Amniotic epithelial cell (primary cell): Measurements from ENCODE around the gene GLP2R.
"Not testable (repeated sequence)": the region's sequence is repeated elsewhere in the genome, so short reads cannot be mapped to it uniquely, and the experiment has no call there.

ENCODE experiments used
- DNase-seq: peaks from one replicate; pipeline ENCODE4 v3.0.0-alpha.2; 2010; ENCODE audit warnings: low read depth

Gene GLP2R

GRCh38 chr17:9899280-9900043, 73.7 kb downstream of the GLP2R start:
- DNase-seq, result no peak

- no peak for DNase-seq
Measured at GRCh38 chr17:9900044-9900594, 74.4 kb downstream of the GLP2R start.

- peak; percentile 45 for DNase-seq
Measured at GRCh38 chr17:9900784-9901183, 75.1 kb downstream of the GLP2R start.

DNA sequence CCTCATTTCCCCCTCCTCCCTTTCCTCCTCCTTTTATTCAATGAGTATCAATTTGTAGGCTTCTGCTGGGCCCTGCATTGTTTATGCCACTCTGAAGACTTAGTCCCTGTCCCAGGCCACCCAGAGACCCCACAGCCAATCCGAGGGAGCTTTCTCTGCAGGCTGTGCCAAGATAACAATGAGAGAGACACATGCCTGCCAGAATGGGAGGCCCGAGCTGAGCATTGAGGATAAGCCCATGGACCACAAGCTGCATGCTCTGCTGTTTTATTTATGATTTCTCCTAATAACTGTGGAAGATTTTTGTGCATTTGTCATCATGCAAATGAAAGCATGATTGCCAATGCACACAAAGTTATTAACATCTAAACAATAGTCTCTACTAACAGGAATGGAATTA, 76.4 kb downstream of the GLP2R start:
- no peak for DNase-seq

DNA sequence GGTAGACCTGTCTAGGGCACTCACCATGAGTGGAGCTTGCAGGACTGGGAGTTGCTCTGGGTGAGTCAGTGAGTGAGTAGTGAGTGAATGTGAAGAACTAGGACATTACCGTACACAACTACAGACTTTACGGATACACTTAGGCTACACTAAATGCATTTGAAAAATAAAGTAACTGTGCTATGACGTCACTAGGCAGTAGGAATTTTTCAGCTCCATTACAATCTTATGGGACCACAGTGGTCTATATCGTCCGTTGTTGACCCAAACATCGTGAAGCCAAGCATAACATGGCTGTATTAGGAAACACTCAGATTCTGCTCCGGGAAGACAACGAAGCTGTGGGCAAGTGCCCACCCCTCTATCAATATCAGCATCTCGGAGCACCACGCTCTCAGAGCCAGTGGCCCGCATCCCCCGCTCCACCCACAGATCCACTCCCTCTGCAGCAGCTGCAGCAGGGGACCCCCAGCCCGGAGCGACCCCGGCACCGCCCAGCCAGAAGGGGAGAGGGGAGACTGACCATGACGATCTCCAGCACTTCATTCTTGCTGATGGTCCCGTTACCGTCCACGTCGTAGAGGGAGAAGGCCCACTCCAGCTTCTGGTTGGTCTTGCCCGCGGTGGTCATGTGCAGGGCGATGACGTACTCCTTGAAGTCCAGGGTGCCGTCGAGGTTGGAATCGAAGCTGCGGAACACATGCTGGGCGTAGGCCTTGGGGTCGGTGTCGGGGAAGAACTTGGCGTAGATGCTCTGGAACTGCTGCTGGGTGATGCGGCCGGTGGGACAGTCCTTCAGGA, 78.8 kb downstream of the GLP2R start:
- no peak for DNase-seq

GRCh38 chr17:9905078-9905415, 79.3 kb downstream of the GLP2R start, which contains the start of gene RCVRN:
RCVRN (minus strand) TSS chr17:9905271; CDS start chr17:9905180, 91 bp downstream.
- DNase-seq, result no peak

DNA sequence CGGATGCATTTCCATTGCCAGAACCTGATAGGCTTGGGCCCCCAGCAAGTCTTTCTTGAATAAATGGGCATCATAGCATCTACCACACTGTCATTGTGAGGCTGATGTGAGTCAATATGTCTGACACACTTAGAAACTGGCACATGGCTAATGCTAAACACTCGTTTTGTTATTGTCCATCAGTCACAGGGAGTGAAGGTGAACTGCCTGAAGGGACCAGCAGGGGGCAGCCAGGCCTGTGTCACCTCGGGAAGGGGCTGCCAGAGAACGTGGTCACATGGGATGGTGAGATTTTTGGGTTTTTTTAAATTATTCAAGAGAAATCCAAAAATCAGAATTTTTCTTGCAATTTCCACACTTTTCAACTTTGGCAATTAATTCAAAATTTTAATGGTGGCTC, 80.2 kb downstream of the GLP2R start:
- no peak for DNase-seq

DNA sequence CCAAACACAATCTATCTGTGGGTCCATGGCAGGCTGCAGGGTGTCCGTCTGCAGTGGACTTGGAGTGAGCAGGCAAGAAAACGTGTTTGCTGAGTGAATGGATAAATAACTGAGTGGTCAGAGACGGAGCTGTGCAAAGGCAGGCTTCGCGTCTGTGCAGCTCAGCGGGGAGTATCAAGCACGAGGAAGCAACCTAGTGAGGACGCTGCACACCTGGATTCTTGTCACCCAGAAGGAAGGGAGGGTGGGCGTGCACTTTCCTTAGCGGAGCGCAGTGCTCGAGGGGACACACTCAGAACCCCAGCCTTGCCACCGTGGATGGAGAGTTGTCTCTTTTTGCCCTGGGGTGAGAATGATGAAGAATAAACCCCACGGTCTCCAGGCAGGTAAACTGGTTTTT, 80.9 kb downstream of the GLP2R start:
- no peak for DNase-seq

DNA sequence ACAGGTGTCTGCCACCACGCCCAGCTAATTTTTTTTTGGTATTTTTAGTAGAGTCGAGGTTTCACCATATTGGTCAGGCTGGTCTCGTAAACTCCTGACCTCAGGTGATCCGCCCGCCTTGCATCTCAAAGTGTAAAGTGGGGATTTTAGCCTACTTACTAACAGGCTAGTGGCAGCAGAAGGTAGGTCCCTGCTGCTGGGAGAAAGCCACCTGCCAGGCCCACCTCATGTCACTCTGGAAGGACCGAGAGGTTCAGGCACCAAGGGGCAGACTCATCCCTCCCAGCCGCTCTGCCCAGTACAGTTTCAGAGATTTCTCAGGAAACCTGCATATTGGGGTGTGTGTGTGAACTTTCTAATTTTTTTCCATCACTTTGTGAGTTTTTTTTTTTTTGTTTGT, 81.4 kb downstream of the GLP2R start:
- no peak for DNase-seq

DNA sequence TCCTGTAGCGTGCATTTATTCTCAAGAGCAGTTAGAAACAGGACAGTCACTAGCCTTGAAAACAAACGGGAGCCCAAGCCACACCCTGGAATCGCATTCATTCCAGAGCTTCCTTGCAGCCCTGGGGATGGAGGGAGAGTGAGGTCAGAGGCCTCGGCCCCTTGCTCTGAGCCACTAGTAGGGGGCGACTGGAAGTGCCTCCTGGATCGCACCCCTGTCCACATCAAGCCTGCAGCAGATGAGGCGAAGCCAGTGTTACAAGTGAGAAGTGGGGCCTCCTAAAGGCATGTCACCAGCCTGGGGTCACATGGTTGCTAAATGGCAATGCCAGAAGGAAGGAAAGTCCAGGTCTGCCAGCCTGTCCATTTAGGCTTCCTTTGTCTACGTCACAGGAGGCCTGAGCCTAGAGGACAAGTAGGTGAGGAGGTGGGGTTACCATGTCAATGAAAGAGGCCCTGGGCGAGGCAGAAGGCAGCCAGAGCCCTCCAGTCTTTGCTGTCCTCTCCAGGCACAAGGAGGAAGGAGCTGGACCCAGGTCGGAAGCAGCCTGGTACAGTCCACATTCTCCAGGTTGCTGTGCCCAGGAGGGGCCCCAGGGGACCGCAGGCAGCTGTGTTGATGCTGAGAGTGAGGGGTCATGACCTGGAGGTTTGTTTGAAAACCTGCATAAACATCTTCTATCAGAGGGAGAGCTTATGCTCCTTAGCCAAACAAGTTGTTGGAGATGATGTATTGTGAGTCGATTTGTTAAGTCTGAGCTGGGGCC, 82.3 kb downstream of the GLP2R start:
- no peak for DNase-seq

DNA sequence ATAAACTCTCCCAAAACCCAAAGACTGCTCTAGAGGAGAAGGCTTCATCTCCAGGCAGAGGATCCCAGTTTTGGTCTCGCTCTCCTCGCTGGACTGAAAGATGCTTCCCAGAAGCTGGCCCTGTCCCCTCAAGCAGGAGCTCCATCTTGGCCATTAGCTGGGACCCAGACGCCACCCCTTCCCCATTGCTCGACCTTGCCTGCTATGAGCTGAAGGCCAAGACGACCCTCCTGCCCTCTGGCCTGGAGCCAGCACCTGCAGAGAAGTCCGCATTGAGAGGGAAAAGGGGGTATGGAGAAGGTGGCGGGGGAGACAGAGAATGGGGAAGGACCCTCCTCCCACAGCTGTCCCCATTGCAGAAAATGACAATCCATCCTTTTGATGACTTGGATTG, 82.9 kb downstream of the GLP2R start:
- DNase-seq, result no peak

- no peak for DNase-seq
Measured at GRCh38 chr17:9911089-9911488, 85.4 kb downstream of the GLP2R start.

- DNase-seq, result no peak
Measured at GRCh38 chr17:9912121-9913099, 86.7 kb downstream of the GLP2R start.

DNA sequence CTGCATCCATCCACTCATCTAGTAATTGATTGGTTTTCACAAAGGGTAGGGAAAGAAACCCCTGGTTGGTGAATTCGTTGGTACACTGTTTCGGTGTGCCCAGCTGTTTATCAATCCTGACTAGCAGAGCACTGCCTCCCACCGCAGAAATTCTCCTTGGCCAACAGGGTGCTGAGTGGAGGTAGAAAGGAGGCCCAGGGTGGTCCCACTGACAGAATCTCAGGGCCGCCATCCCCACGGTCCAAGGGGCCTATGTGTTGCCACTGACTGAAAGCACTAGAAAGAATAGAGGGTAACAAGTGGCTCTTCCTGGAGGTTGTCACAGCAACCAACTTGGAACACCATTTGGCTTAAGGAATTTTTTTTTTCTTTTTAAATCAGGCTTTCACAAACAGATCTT, 87.8 kb downstream of the GLP2R start:
- no peak for DNase-seq

GRCh38 chr17:9916108-9916507, 90.4 kb downstream of the GLP2R start:
- no peak for DNase-seq

GRCh38 chr17:9917131-9917530, 91.4 kb downstream of the GLP2R start:
- no peak for DNase-seq

DNA sequence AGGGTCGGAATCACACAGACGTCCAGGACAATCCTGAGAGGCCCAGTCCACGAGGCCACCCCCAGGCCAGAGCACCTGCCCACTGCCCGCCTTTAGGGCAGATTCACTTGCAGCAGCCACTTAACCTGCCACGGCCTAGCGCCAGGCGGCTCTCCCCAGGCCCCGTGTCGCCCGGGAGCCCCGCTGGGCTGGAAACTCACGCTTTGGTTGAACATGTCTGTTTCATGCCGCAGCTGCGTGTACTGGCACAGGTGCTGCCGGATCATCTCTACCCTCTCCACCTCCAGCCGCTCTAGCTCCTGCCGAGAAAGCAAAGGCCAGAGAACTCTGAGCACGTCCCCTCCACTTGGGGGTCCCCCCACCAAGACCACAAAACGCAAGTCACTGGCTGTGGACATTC, 92.1 kb downstream of the GLP2R start:
- DNase-seq, result no peak

DNA sequence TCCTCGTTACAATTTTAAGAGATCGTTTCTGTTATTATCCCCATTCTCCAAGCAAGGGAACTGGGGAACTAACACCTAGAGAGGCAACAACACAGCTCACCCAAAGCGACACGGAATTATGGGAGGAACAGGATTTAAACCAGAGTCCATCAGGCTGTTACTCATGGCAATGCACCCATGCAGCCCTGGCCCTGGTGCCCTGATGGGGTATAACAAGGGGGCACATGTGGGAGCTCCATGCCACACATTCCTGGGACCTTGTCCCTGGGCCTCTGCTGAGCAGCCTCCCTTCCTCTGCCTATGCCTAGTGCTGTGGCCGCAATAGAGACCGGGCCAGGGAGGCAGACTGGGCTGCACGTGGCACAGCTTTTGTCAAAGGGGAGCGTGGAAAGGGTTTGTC, 92.6 kb downstream of the GLP2R start:
- DNase-seq, result no peak

DNA sequence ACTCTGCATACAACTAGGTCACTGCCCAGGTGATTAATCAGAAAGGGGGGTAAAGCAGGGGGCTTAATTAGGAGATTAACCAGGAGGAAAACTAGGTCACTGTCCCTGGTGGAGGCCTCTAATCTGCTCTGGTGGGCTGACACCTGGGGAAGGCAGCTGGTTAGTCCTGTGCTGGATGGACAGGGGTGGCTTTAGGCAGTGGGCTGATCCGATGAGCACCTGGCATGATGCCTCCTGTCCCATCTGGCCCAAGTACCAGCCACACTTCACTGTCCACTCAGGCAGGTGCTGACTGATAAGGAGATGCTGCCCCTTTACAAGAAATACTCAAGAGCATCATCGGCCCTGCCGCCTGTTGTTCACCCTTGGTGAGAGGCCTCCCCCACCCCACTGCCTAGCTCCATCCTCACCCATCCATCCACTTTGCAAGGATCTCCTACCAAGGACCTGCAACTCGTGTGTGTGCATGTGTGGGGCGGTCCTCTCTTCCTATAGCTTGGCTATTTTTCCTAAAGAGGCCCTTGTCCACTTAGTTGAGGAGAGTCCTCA, 93.2 kb downstream of the GLP2R start:
- no peak for DNase-seq

DNA sequence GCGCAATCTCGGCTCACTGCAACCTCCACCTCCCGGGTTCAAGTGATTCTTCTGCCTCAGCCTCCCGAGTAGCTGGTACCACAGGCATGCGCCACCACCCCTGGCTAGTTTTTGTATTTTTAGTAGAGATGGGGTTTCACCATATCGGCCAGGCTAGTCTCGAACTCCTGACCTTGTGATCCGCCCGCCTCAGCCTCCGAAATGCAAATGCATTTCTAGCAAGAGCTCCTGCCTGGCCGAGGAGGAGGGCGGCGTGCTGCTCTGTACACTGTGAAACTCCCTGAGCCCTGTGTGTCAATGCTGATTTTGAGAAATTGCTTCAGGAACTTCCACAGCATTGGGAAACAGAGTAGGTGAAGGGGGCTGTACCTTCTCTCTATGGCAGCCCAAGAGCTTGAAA, 95.5 kb downstream of the GLP2R start:
- not testable (repeated sequence) for DNase-seq
